RPMI8226 (cell line): ENCODE measurements around the gene COL1A1.

Experiments used
- DNase-seq: peaks from one replicate; pipeline ENCODE4 v3.0.0-alpha.2; 2015

Gene COL1A1

GRCh38 chr17:50185631-50186471 lies 15.6 kb downstream of the COL1A1 start:
- DNase-seq: no peak

GRCh38 chr17:50184611-50185398 lies 16.6 kb downstream of the COL1A1 start:
- no peak for DNase-seq

- DNase-seq: peak; percentile 66
Observed at GRCh38 chr17:50184064-50184463, 17.4 kb downstream of the COL1A1 start.

- DNase-seq: peak; percentile 59
Observed at GRCh38 chr17:50183421-50183994, 17.9 kb downstream of the COL1A1 start.

GRCh38 chr17:50182783-50183420 lies 18.5 kb downstream of the COL1A1 start:
- DNase-seq: no peak

GRCh38 chr17:50181591-50182560 lies 19.6 kb downstream of the COL1A1 start:
- DNase-seq: peak; percentile 64

- DNase-seq: no peak
Observed at GRCh38 chr17:50181144-50181543, 20.3 kb downstream of the COL1A1 start.

- no peak for DNase-seq
Observed at GRCh38 chr17:50180620-50181019, 20.8 kb downstream of the COL1A1 start.

- no peak for DNase-seq
Observed at GRCh38 chr17:50180111-50180510, 21.3 kb downstream of the COL1A1 start.

GRCh38 chr17:50177983-50178834 lies 23.2 kb downstream of the COL1A1 start:
- DNase-seq: peak; percentile 93

- no peak for DNase-seq
Observed at GRCh38 chr17:50177476-50177875, 24.0 kb downstream of the COL1A1 start.

- no peak for DNase-seq
Observed at GRCh38 chr17:50176559-50177357, 24.7 kb downstream of the COL1A1 start.

GRCh38 chr17:50175035-50175807 lies 26.2 kb downstream of the COL1A1 start:
- no peak for DNase-seq

GRCh38 chr17:50174444-50174843 lies 27.0 kb downstream of the COL1A1 start:
- no peak for DNase-seq

- no peak for DNase-seq
Observed at GRCh38 chr17:50173335-50173941, 28.0 kb downstream of the COL1A1 start.

GRCh38 chr17:50172936-50173334 lies 28.5 kb downstream of the COL1A1 start:
- DNase-seq: no peak

- no peak for DNase-seq
Observed at GRCh38 chr17:50172130-50172529, 29.3 kb downstream of the COL1A1 start.

- DNase-seq: no peak
Observed at GRCh38 chr17:50171371-50172071, 29.9 kb downstream of the COL1A1 start.
